SU-DHL-6 (cell line): ENCODE measurements around the gene PWP1.

Experiments
- H2AFZ ChIP-seq: fragments of 200-600 bp; sonication (generic); 2 replicates; pipeline ENCODE4 v1.6.1; 2014; ENCODE audit warnings: low read depth, mild to moderate bottlenecking, moderate library complexity, mixed read lengths, antibody characterized with exemption, low read length; ENCODE audit not compliant: severe bottlenecking
- H3F3A ChIP-seq: fragments of 200-600 bp; shearing (Covaris generic); 2 replicates; pipeline ENCODE4 v1.6.0; 2016; ENCODE audit warnings: antibody characterized with exemption, mild to moderate bottlenecking; ENCODE audit not compliant: insufficient read depth
- H3K27ac ChIP-seq: fragments of 200-600 bp; sonication (generic); 2 replicates; pipeline ENCODE4 v1.5.1; 2016; ENCODE audit warnings: low read depth, mild to moderate bottlenecking, low read length, moderate library complexity, mixed read lengths
- H3K27me3 ChIP-seq: fragments of 200-600 bp; sonication (generic), shearing (Covaris generic); 2 replicates; pipeline ENCODE4 v1.6.0; 2014; ENCODE audit warnings: mild to moderate bottlenecking, low read length
- H3K36me3 ChIP-seq: fragments of 200-600 bp; sonication (generic); 2 replicates; pipeline ENCODE4 v1.6.1; 2014; ENCODE audit warnings: mild to moderate bottlenecking, low read length, mixed read lengths
- H3K4me2 ChIP-seq: fragments of 300-600, 200-600 bp; shearing (Covaris generic), sonication (generic); 2 replicates; pipeline ENCODE4 v1.6.0; 2014; ENCODE audit warnings: low read length, low read depth, mild to moderate bottlenecking; ENCODE audit not compliant: poor library complexity, severe bottlenecking
- H3K4me3 ChIP-seq: fragments of 200-600 bp; sonication (generic); 2 replicates; pipeline ENCODE4 v1.5.1; 2014; ENCODE audit warnings: antibody characterized with exemption, low read length, mild to moderate bottlenecking, mixed read lengths; ENCODE audit not compliant: insufficient read depth, poor library complexity, severe bottlenecking
- H3K79me2 ChIP-seq: fragments of 200-600 bp; sonication (generic); 2 replicates; pipeline ENCODE4 v1.6.1; 2014; ENCODE audit warnings: mild to moderate bottlenecking, low read length, moderate library complexity; ENCODE audit not compliant: insufficient read depth
- H3K9ac ChIP-seq: fragments of 200-600 bp; sonication (generic); 2 replicates; pipeline ENCODE4 v1.7.0; 2014; ENCODE audit warnings: mild to moderate bottlenecking, low read length
- H3K9me2 ChIP-seq: fragments of 200-600 bp; sonication (generic); replicated peaks from 2 replicates; pipeline ENCODE4 v1.6.1; 2014; ENCODE audit warnings: low read length; ENCODE audit not compliant: insufficient read depth
- H3K9me3 ChIP-seq: fragments of 200-600 bp; sonication (generic); 2 replicates; pipeline ENCODE4 v1.6.1; 2014; ENCODE audit warnings: low read length, mixed read lengths; ENCODE audit not compliant: insufficient read depth
- H4K20me1 ChIP-seq: fragments of 200-600 bp; sonication (generic); 2 replicates; pipeline ENCODE4 v1.6.1; 2014; ENCODE audit warnings: low read depth, mild to moderate bottlenecking, antibody characterized with exemption, low read length, moderate library complexity, mixed read lengths
- EZH2phosphoT487 ChIP-seq: fragments of 200-600 bp; sonication (generic), shearing (Covaris generic); conservative IDR thresholded peaks from 2 replicates; pipeline ENCODE4 v1.6.1; 2018; ENCODE audit warnings: mild to moderate bottlenecking, antibody characterized with exemption, low read length, moderate library complexity, mixed read lengths
- TF ChIP-seq, protein P1 (sequence below): fragments of 200-600 bp; sonication (generic); IDR thresholded peaks from one replicate; pipeline ENCODE4 v1.5.1; 2017; ENCODE audit warnings: antibody characterized with exemption, mild to moderate bottlenecking, low read length, moderate library complexity; ENCODE audit not compliant: insufficient read depth, poor library complexity, severe bottlenecking

Gene PWP1

GRCh38 chr12:107650977-107651376 is 34.6 kb upstream of the PWP1 start:
- no peaks in the 10 kb centered on the region for H3K36me3 ChIP-seq
- H3F3A ChIP-seq = no peaks in the 10 kb centered on the region
- H3K79me2 ChIP-seq = no peaks in the 10 kb centered on the region
- no peak overlapping the region for H3K27ac ChIP-seq
- no peak overlapping the region for H3K9ac ChIP-seq
- no peaks in the 10 kb centered on the region for H4K20me1 ChIP-seq
- H3K9me2 ChIP-seq = no peaks in the 10 kb centered on the region
- H3K27me3 ChIP-seq = no peaks in the 10 kb centered on the region
- H3K4me2 ChIP-seq = no peak overlapping the region
- TF ChIP-seq EZH2phosphoT487 = no peak
- TF ChIP-seq, protein P1, sequence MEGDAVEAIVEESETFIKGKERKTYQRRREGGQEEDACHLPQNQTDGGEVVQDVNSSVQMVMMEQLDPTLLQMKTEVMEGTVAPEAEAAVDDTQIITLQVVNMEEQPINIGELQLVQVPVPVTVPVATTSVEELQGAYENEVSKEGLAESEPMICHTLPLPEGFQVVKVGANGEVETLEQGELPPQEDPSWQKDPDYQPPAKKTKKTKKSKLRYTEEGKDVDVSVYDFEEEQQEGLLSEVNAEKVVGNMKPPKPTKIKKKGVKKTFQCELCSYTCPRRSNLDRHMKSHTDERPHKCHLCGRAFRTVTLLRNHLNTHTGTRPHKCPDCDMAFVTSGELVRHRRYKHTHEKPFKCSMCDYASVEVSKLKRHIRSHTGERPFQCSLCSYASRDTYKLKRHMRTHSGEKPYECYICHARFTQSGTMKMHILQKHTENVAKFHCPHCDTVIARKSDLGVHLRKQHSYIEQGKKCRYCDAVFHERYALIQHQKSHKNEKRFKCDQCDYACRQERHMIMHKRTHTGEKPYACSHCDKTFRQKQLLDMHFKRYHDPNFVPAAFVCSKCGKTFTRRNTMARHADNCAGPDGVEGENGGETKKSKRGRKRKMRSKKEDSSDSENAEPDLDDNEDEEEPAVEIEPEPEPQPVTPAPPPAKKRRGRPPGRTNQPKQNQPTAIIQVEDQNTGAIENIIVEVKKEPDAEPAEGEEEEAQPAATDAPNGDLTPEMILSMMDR = no peak
- H2AFZ ChIP-seq = no peak overlapping the region
- no peak overlapping the region for H3K4me3 ChIP-seq
- H3K9me3 ChIP-seq = no peaks in the 10 kb centered on the region

GRCh38 chr12:107651571-107652449 is 33.8 kb upstream of the PWP1 start:
- TF ChIP-seq EZH2phosphoT487 = no peak
- TF ChIP-seq, protein P1 = no peak
- Histone ChIP-seq H3K79me2 (no peaks in the 10 kb centered on the region), H3K9me3 (no peaks in the 10 kb centered on the region), H3F3A (no peaks in the 10 kb centered on the region), H3K27ac (no peak overlapping the region), H3K9me2 (no peaks in the 10 kb centered on the region), H3K4me3 (no peak overlapping the region), H4K20me1 (no peaks in the 10 kb centered on the region), H3K4me2 (no peak overlapping the region), H3K9ac (no peak overlapping the region), H3K27me3 (no peaks in the 10 kb centered on the region), H3K36me3 (no peaks in the 10 kb centered on the region), H2AFZ (no peak overlapping the region)

DNA sequence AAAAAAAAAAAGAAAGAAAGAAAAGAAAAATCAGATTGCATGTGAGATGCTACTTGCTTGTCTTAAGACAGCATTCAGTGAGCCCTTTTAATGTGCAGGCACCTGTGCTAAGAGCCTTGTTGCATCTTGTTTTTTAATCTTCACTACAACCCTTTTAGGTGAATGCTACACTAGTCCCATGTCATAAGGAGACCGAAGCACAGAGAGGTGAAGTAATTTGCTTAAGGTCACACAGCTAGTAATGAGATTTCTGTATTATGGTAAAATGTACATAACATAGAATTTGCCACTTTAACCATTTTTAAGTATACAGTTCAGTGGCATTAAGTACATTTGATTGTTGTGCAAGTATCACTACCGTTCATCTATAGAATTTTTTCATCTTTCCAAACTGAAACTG is 32.1 kb upstream of the PWP1 start:
- H3K9me3 ChIP-seq = no peaks in the 10 kb centered on the region
- H3F3A ChIP-seq = no peaks in the 10 kb centered on the region
- TF ChIP-seq EZH2phosphoT487 = no peak
- TF ChIP-seq, protein P1 = no peak
- no peak overlapping the region for H3K4me2 ChIP-seq
- no peaks in the 10 kb centered on the region for H3K27me3 ChIP-seq
- H3K9me2 ChIP-seq = no peaks in the 10 kb centered on the region
- H3K79me2 ChIP-seq = no peaks in the 10 kb centered on the region
- no peak overlapping the region for H3K4me3 ChIP-seq
- H4K20me1 ChIP-seq = no peaks in the 10 kb centered on the region
- H2AFZ ChIP-seq = no peak overlapping the region
- no peak overlapping the region for H3K9ac ChIP-seq
- H3K36me3 ChIP-seq = no peaks in the 10 kb centered on the region
- no peak overlapping the region for H3K27ac ChIP-seq
